ENCODE data around the gene MAN1A2.

DNA sequence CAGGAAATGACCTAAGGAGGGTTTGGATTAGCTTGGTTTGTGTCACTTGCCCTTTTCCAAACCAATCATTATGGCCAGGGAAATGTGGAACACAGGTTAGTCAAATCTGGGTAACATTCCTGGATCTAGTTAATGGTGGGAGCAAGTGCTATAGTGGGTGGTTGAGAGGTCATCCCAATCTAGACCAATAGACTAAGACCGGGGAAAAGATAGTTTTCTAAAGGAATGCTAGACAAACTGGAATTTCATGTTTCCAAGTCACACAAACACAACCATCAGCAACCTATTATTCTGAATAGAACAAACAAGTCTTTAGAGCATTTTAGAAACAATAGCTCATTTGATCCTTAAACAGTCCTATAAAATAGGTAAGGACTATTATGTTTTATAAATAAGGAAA lies 4.3 kb upstream of the MAN1A2 start:
- TF ChIP-seq, protein P1, sequence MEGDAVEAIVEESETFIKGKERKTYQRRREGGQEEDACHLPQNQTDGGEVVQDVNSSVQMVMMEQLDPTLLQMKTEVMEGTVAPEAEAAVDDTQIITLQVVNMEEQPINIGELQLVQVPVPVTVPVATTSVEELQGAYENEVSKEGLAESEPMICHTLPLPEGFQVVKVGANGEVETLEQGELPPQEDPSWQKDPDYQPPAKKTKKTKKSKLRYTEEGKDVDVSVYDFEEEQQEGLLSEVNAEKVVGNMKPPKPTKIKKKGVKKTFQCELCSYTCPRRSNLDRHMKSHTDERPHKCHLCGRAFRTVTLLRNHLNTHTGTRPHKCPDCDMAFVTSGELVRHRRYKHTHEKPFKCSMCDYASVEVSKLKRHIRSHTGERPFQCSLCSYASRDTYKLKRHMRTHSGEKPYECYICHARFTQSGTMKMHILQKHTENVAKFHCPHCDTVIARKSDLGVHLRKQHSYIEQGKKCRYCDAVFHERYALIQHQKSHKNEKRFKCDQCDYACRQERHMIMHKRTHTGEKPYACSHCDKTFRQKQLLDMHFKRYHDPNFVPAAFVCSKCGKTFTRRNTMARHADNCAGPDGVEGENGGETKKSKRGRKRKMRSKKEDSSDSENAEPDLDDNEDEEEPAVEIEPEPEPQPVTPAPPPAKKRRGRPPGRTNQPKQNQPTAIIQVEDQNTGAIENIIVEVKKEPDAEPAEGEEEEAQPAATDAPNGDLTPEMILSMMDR (IDR thresholded peaks at IDR 0.05), result no peak
- no peak for TF ChIP-seq POLR2AphosphoS5 (IDR thresholded peaks at IDR 0.05)
- TF ChIP-seq POLR2A (IDR thresholded peaks at IDR 0.05), result no peak

All from prostate gland (tissue), 2 donors.